HepG2 (cell line): ENCODE data around the gene FSHR.

Experiments used
- CHCHD3 ChIP-seq: sonication (generic); formaldehyde crosslinking; IDR thresholded peaks from 2 replicates; pipeline ENCODE4 v1.8.0; 2022; ENCODE audit warnings: mild to moderate bottlenecking, missing genetic modification reagents, moderate library complexity
- PCBP2 ChIP-seq: fragments of 200-400 bp; formaldehyde crosslinking; optimal IDR thresholded peaks from 2 replicates; pipeline ENCODE3; 2018; ENCODE audit warnings: low read length, low read depth; ENCODE audit not compliant: poor library complexity, severe bottlenecking
- TBX3 ChIP-seq: fragments of 450-650 bp; IDR thresholded peaks from 2 replicates; pipeline ENCODE4 v1.6.1; 2017; ENCODE audit warnings: antibody characterized with exemption, mild to moderate bottlenecking, inconsistent platforms, borderline replicate concordance
- ZNF276 ChIP-seq: sonication (generic); formaldehyde crosslinking; IDR thresholded peaks from 2 replicates; pipeline ENCODE4 v1.4.0; 2020; ENCODE audit warnings: mild to moderate bottlenecking, low read depth, missing genetic modification reagents
- TF ChIP-seq, protein P1 (sequence below): sonication (generic); formaldehyde crosslinking; IDR thresholded peaks from 2 replicates; pipeline ENCODE4 v1.4.0; 2020; ENCODE audit warnings: missing genetic modification reagents; ENCODE audit errors: not compliant biosample characterization
- TF ChIP-seq, protein P2 (sequence below): sonication (generic); formaldehyde crosslinking; IDR thresholded peaks from one replicate; pipeline ENCODE4 v1.5.1; 2020; ENCODE audit warnings: mild to moderate bottlenecking, missing genetic modification reagents; ENCODE audit errors: not compliant biosample characterization
- TF ChIP-seq, protein P3 (sequence below): sonication (generic); IDR thresholded peaks from 2 replicates; pipeline ENCODE4 v1.6.1; 2016; ENCODE audit warnings: low read depth, borderline replicate concordance

GRCh38 chr2:48944956-48945355 lies 209.4 kb downstream of the FSHR start:
- TF ChIP-seq, protein P1, sequence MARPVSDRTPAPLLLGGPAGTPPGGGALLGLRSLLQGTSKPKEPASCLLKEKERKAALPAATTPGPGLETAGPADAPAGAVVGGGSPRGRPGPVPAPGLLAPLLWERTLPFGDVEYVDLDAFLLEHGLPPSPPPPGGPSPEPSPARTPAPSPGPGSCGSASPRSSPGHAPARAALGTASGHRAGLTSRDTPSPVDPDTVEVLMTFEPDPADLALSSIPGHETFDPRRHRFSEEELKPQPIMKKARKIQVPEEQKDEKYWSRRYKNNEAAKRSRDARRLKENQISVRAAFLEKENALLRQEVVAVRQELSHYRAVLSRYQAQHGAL (CRISPR knock-in tag): no peak
- TF ChIP-seq CHCHD3 (CRISPR knock-in tag) (no peak), PCBP2 (no peak), TBX3 (no peak), ZNF276 (CRISPR knock-in tag) (no peak)
- TF ChIP-seq, protein P2, sequence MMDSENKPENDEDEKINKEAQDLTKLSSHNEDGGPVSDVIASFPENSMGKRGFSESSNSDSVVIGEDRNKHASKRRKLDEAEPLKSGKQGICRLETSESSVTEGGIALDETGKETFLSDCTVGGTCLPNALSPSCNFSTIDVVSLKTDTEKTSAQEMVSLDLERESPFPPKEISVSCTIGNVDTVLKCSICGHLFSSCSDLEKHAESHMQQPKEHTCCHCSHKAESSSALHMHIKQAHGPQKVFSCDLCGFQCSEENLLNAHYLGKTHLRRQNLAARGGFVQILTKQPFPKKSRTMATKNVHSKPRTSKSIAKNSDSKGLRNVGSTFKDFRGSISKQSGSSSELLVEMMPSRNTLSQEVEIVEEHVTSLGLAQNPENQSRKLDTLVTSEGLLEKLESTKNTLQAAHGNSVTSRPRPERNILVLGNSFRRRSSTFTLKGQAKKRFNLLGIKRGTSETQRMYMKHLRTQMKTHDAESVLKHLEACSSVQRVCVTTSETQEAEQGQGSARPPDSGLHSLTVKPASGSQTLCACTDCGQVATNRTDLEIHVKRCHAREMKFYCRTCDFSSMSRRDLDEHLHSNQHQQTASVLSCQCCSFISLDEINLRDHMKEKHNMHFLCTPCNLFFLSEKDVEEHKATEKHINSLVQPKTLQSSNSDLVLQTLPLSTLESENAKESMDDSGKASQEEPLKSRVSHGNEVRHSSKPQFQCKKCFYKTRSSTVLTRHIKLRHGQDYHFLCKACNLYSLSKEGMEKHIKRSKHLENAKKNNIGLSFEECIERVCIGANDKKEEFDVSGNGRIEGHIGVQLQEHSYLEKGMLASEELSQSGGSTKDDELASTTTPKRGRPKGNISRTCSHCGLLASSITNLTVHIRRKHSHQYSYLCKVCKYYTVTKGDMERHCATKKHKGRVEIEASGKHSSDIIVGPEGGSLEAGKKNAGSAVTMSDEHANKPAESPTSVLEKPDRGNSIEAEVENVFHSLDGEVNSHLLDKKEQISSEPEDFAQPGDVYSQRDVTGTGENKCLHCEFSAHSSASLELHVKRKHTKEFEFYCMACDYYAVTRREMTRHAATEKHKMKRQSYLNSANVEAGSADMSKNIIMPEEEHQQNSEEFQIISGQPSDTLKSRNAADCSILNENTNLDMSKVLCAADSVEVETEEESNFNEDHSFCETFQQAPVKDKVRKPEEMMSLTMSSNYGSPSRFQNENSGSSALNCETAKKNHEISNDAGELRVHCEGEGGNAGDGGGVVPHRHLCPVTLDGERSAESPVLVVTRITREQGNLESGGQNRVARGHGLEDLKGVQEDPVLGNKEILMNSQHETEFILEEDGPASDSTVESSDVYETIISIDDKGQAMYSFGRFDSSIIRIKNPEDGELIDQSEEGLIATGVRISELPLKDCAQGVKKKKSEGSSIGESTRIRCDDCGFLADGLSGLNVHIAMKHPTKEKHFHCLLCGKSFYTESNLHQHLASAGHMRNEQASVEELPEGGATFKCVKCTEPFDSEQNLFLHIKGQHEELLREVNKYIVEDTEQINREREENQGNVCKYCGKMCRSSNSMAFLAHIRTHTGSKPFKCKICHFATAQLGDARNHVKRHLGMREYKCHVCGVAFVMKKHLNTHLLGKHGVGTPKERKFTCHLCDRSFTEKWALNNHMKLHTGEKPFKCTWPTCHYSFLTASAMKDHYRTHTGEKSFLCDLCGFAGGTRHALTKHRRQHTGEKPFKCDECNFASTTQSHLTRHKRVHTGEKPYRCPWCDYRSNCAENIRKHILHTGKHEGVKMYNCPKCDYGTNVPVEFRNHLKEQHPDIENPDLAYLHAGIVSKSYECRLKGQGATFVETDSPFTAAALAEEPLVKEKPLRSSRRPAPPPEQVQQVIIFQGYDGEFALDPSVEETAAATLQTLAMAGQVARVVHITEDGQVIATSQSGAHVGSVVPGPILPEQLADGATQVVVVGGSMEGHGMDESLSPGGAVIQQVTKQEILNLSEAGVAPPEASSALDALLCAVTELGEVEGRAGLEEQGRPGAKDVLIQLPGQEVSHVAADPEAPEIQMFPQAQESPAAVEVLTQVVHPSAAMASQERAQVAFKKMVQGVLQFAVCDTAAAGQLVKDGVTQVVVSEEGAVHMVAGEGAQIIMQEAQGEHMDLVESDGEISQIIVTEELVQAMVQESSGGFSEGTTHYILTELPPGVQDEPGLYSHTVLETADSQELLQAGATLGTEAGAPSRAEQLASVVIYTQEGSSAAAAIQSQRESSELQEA: no peak
- TF ChIP-seq, protein P3, sequence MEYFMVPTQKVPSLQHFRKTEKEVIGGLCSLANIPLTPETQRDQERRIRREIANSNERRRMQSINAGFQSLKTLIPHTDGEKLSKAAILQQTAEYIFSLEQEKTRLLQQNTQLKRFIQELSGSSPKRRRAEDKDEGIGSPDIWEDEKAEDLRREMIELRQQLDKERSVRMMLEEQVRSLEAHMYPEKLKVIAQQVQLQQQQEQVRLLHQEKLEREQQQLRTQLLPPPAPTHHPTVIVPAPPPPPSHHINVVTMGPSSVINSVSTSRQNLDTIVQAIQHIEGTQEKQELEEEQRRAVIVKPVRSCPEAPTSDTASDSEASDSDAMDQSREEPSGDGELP: no peak
